ENCODE results near the gene TAS2R1. TPM values are rescaled to one million over a fixed set of nuclear protein-coding genes. Genes with fewer than 3 reads are reported as not detected.

The TAS2R1 gene
- total RNA-seq, 1 donor from 2014 or later: not detected

GRCh38 chr5:9658706-9659105 is 28.6 kb upstream of the TAS2R1 start:
- no peaks in the 10 kb centered on the region for H3K4me1 Mint-ChIP-seq
- intact Hi-C loops (cut with micrococcal nuclease): no loop called here
- H3K4me3 Mint-ChIP-seq: no peak overlapping the region
- ChIA-PET CTCF (no interaction called here), POLR2A (no interaction called here)
- no peak for ATAC-seq (ENCODE audit: low read depth)
- no peak for DNase-seq
- H3K27ac Mint-ChIP-seq: no peak overlapping the region
- no peak for TF ChIP-seq CTCF (IDR thresholded peaks at IDR 0.05)
- no peaks in the 10 kb centered on the region for H3K36me3 Mint-ChIP-seq (ENCODE audit: low read depth)
- no peaks in the 10 kb centered on the region for H3K27me3 Mint-ChIP-seq
- peaks cover 5% of the 10 kb centered on the region for H3K9me3 Mint-ChIP-seq

GRCh38 chr5:9657819-9658218 is 27.7 kb upstream of the TAS2R1 start:
- no peak for ATAC-seq (ENCODE audit: low read depth)
- no peaks in the 10 kb centered on the region for H3K4me1 Mint-ChIP-seq
- no peak for TF ChIP-seq CTCF (IDR thresholded peaks at IDR 0.05)
- H3K27me3 Mint-ChIP-seq: no peaks in the 10 kb centered on the region
- H3K9me3 Mint-ChIP-seq: peaks cover 5% of the 10 kb centered on the region
- H3K36me3 Mint-ChIP-seq (ENCODE audit: low read depth): no peaks in the 10 kb centered on the region
- no peak for DNase-seq
- H3K27ac Mint-ChIP-seq: no peak overlapping the region
- intact Hi-C loops (cut with micrococcal nuclease): no loop called here
- ChIA-PET POLR2A (no interaction called here), CTCF (no interaction called here)
- H3K4me3 Mint-ChIP-seq: no peak overlapping the region

- Mint-ChIP-seq H3K4me3 (no peak overlapping the region), H3K9me3 (peaks cover 5% of the 10 kb centered on the region), H3K27ac (no peak overlapping the region), H3K4me1 (no peaks in the 10 kb centered on the region), H3K27me3 (no peaks in the 10 kb centered on the region), H3K36me3 (ENCODE audit: low read depth) (no peaks in the 10 kb centered on the region)
- CTCF ChIA-PET: no interaction called here
- no peak for TF ChIP-seq CTCF (IDR thresholded peaks at IDR 0.05)
- DNase-seq (no peak), ATAC-seq (ENCODE audit: low read depth) (no peak)
- intact Hi-C loops (cut with micrococcal nuclease): no loop called here
- POLR2A ChIA-PET: no interaction called here
Observed at GRCh38 chr5:9655641-9656040, 25.5 kb upstream of the TAS2R1 start.

- intact Hi-C loops (cut with micrococcal nuclease): no loop called here
- H3K4me1 Mint-ChIP-seq: no peaks in the 10 kb centered on the region
- no peak for ATAC-seq (ENCODE audit: low read depth)
Observed at GRCh38 chr5:9654886-9655285, 24.7 kb upstream of the TAS2R1 start.

GRCh38 chr5:9653811-9654210 is 23.7 kb upstream of the TAS2R1 start:
- Mint-ChIP-seq H3K36me3 (ENCODE audit: low read depth) (no peaks in the 10 kb centered on the region), H3K9me3 (no peaks in the 10 kb centered on the region), H3K4me3 (no peak overlapping the region), H3K27ac (no peak overlapping the region), H3K27me3 (no peaks in the 10 kb centered on the region), H3K4me1 (no peaks in the 10 kb centered on the region)
- no peak for ATAC-seq (ENCODE audit: low read depth)
- ChIA-PET CTCF (no interaction called here), POLR2A (no interaction called here)
- no peak for DNase-seq
- TF ChIP-seq CTCF (IDR thresholded peaks at IDR 0.05): no peak
- intact Hi-C loops (cut with micrococcal nuclease): no loop called here

More at GRCh38 chr5:9654886-9655285, 24.7 kb upstream of the TAS2R1 start:
- Mint-ChIP-seq H3K27me3 (no peaks in the 10 kb centered on the region), H3K4me3 (no peak overlapping the region), H3K9me3 (peaks cover 3% of the 10 kb centered on the region), H3K27ac (no peak overlapping the region), H3K36me3 (ENCODE audit: low read depth) (no peaks in the 10 kb centered on the region)
- ChIA-PET POLR2A (no interaction called here), CTCF (no interaction called here)
- TF ChIP-seq CTCF (IDR thresholded peaks at IDR 0.05): no peak
- no peak for DNase-seq
